Measurements from ENCODE around the gene CRMP1.

CRMP1 gene

GRCh38 chr4:5919571-5919970 is 26.7 kb upstream of the CRMP1 start:
- DNase-seq (ENCODE audit: low read depth): no peak

- DNase-seq (ENCODE audit: low read depth): no peak
Observed at GRCh38 chr4:5919044-5919443, 26.2 kb upstream of the CRMP1 start.

DNA sequence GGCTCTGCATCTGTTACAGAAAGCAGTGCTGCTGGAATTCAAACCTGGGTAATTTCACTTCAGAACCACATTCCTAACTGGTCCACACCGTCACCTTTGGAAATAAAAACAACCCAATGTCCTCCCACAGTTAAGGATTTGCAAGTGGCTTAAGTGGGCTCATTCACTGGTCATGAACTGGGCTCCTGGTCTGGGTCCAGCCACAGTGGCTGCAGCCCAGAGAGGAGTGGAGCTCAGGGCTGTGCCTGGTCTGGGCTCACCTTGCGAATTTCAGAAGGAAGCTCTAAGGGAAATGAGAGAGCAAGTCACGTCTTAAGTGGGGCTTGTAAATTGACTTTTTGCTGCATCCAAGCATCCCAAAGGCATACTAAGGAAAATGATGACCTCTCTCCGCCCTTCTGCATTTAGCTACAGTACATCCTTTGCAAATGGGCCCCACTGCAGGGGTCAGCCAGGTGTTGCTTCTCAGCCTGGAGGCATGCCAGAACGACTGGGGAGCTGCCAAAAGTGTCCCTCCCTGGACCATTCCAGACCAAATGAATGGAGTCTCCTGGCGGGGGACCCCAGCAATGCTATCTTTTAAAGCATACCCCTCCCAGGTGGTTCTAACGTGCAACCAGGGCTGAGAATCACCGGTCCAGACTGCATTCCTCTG is 25.6 kb upstream of the CRMP1 start:
- no peak for DNase-seq (ENCODE audit: low read depth)

GRCh38 chr4:5917672-5918071 is 24.8 kb upstream of the CRMP1 start:
- DNase-seq (ENCODE audit: low read depth): no peak

GRCh38 chr4:5916229-5916628 is 23.3 kb upstream of the CRMP1 start:
- DNase-seq (ENCODE audit: low read depth): no peak

DNA sequence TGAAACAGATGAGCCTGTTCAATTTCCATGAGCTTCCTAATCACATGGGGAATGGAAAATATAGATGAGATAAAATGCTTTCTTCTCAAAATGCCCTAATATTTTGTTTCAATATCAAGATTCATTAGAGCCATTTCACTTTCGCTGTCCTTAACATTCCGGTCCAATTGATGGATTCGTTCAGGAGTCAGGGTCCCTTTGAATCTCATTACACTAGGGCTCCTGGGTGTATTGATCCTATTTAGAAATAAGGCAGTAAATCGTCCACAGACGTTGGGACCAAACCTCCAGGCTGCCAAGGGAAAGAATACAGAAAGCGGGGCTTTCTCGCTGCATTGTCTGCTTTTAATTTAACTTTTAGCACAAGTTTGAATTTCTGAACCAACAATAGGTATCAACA is 20.6 kb upstream of the CRMP1 start:
- DNase-seq (ENCODE audit: low read depth): no peak

GRCh38 chr4:5912614-5913019 is 19.7 kb upstream of the CRMP1 start:
- DNase-seq (ENCODE audit: low read depth): no peak

DNA sequence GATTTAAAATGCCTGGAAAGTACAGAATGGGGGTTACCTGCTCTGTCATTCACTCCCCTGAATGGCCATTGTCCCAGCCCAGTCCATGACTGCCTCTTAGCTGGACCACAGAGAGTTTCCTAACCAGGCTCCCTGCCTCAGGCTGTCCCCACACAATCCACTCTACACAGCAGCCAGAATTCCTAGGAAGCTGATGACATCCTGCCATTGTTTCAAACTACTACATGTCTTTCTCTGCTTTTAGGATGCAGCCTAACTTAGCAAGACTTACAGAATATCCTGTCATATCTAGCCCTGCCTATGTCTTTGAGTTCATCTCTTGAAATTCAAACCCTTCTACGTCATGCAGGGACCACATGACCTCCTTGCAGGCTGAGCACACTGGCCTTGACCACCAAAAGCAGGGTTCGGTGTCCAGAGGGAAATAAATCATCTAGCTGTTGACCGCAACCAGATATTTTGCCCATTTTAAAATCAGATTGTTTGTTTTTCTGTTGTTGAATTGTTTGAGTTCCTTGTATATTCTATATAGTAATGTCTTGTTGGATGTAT is 16.1 kb upstream of the CRMP1 start:
- no peak for DNase-seq (ENCODE audit: low read depth)

DNA sequence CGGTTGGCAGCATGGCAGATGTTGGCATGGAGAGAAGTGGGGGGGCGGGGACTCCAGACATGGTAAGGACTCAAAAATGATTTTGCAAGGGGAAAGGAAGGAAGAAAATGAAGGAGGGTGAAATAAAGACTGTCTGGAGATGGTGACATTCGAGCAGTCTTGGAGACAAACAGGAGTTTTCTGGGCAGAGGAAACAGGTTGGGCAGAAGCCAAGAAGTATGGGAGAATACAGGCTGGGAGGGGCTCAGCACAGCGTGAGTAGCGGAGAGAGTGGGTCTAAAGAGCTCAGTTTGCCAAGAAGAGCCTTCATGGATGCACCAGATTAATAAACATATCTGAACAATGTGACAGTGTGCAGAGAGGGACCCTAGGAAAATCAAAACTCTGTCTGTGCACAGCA is 13.3 kb upstream of the CRMP1 start:
- DNase-seq (ENCODE audit: low read depth): no peak

DNA sequence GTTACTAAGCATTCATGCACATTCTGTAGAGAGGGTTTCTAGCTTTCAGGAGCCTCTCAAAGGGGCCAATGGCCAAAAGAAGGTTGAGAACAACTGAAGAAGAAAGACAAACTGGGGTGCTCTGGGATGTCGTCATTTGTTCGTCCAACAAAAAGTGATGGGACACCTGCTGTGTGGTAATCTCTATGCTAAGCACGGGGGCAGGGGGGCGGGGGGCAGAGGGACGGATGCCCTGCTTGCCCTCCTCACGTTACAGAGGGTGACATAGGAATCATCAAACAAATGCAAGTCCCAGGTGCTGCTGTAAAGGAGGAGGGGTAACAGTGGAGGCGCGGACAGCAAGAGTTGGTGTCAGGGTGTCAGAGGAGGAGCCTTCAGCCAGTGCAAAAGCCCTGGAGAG is 12.8 kb upstream of the CRMP1 start:
- DNase-seq (ENCODE audit: low read depth): no peak

DNA sequence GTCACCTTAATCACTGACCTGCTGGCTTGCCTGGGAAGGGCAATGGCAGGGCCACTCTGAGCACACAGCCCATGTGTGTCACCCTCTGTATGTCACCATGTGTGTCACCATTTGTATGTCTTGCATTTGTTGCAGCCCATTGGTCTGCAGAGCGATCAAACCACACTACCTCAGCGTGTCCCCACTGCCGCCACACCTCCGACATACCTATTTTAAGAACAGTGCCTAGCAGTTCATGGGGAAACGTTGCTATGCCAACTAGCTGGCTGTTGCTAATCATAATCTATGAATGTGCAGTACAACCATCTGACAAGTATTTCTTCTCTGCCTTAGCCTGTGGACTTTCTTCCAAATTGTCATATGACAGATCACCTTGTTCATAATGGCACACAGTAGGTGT is 8.0 kb upstream of the CRMP1 start:
- no peak for DNase-seq (ENCODE audit: low read depth)

DNA sequence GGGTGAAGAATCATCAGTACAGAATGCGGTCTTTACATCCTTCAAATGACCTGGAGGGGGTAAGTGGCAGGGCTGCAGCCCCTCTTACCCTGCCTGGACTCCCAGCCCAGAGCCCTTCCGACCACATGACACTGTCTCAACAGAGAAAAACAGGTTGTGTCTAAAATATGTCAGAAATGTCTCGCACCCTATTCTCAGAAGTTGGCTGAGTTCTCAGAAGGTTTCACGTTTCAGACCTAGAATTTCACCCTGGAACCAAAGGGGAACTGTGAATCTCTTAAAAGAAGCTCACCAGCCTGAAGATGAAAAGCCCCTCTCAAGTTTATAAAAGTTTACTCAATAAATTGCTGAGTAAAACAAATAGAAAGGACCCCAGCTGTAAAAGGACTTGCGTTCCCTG is 7.0 kb upstream of the CRMP1 start:
- no peak for DNase-seq (ENCODE audit: low read depth)

DNA sequence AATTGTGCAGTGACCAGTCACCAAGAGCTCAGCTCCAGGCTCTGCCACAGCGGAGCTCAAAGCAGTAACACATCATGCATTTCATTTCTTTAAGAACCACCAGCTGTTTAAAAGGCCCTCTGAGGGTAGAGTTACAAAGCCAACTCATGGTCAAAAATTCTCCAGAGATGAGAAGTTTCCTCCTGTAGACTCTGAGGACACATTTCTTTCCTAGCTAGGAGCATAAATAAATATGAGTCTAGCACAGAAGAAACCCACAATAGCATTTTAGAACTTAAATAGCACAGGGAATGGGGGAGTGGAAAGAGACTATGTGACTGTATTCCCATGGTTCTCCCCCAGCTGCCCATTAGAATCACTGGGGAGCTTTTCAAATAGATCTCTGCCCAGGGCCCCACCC is 6.5 kb upstream of the CRMP1 start:
- no peak for DNase-seq (ENCODE audit: low read depth)

- no peak for DNase-seq (ENCODE audit: low read depth)
Observed at GRCh38 chr4:5897674-5898073, 4.8 kb upstream of the CRMP1 start.

GRCh38 chr4:5895287-5895686 is 2.4 kb upstream of the CRMP1 start:
- no peak for DNase-seq (ENCODE audit: low read depth)

- no peak for DNase-seq (ENCODE audit: low read depth)
Observed at GRCh38 chr4:5894266-5894665, 1.4 kb upstream of the CRMP1 start.

DNA sequence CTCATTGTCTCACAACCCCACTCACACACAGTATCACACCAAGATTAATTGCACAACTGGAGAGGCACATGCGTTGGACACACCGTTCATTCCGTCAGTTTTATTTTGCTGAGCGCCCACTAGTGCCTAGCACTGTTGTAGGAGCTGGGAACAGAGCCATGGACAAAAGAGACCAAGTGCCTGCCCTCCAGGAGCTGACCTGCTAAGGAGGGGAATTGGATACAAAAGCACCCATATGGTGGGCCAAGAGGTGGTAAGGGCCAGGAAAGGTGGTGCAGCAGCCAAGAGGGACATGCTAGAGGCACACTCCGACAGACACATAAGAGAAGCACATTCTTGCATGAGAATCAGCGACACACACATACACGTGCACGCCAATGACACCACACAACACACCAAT is 705 bp upstream of the CRMP1 start:
- no peak for DNase-seq (ENCODE audit: low read depth)

GRCh38 chr4:5892323-5893003 is 423 bp downstream of the CRMP1 start:
- DNase-seq (ENCODE audit: low read depth): no peak

GRCh38 chr4:5891563-5892322 is 1.1 kb downstream of the CRMP1 start:
- no peak for DNase-seq (ENCODE audit: low read depth)

DNA sequence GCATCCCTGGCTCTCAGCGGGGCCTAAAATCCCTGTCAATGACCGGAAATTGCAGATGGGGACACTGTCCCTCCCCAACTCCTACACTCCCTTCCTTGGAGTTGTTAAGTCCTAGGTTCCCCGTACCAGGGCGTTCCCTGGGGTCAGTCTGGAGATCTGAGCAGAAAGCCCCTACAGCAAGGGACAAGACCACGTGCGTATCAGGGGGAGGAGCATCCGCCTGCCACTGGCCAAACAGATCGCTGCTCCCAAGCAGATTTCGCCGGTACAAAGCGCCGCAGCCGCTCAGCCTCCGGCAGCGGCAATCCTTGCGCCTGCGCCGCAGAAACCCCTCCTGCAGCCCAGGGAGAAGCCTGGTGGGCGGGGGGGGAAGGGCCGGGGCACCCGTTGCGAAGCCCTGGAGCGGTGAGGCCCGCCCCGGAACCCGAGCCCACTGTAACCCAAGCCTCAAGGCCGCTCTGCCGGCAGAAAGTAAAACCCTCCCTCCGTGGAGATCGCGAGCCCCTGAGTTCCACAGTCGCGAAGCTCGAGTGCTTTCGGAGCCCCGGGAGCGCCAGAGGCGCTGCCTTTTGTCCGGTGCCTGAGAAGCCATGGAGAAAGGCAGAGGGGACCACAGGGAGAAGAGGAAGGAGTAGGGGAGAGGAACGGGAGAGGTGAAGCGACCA is 2.7 kb downstream of the CRMP1 start:
- DNase-seq (ENCODE audit: low read depth): no peak

- DNase-seq (ENCODE audit: low read depth): no peak
Observed at GRCh38 chr4:5889002-5889696, 3.7 kb downstream of the CRMP1 start.
